Ovary (tissue), 3 donors: ENCODE measurements around the gene MYRF.

ENCODE experiments used
- CTCF ChIP-seq, 3 donors: fragments of 450-650 bp in 2 of 3; fragments of 200-600 bp in 1 of 3; IDR thresholded peaks; one replicate each; pipeline versions ENCODE4 v1.5.1 to v1.8.0; 2016 to 2022; ENCODE audit warnings: antibody characterized with exemption in 3 of 3, mild to moderate bottlenecking in 1 of 3
- EP300 ChIP-seq: sonication (generic); formaldehyde crosslinking; IDR thresholded peaks from one replicate; pipeline ENCODE4 v1.6.1; 2017; ENCODE audit warnings: antibody characterized with exemption
- POLR2A ChIP-seq: fragments of 450-650 bp; IDR thresholded peaks from one replicate; pipeline ENCODE4 v1.6.1; 2017; ENCODE audit warnings: antibody characterized with exemption, mild to moderate bottlenecking, moderate library complexity
- donor health status: DM: no; HTN: no; CAD: no.

- TF ChIP-seq CTCF (IDR thresholded peaks at IDR 0.05), result no peak
- TF ChIP-seq POLR2A, result no peak
- TF ChIP-seq EP300, result no peak
Observed at GRCh38 chr11:61717286-61718033, 35.0 kb upstream of the MYRF start.
